Liver (tissue), 9 donors: ENCODE measurements around the gene DLX6. TPM values are rescaled to one million over a fixed set of nuclear protein-coding genes. Genes with fewer than 3 reads are reported as not detected.
A peak's percentile ranks its signal among the peaks of the same experiment; 100 is the strongest.

Source experiments
- DNase-seq: peaks from one replicate; pipeline ENCODE4 v3.0.0-alpha.2; 2017; ENCODE audit warnings: low spot score
- H3K27ac ChIP-seq, 2 donors: one replicate each; pipeline ENCODE4 v1.7.0; 2013; ENCODE audit warnings: inconsistent platforms in 2 of 2, low read length in 2 of 2, control low read depth in 1 of 2, low read depth in 1 of 2, mild to moderate bottlenecking in 1 of 2
- H3K27me3 ChIP-seq, 4 donors: one replicate each; pipeline versions ENCODE4 v1.6.1 to v1.7.0; 2013; ENCODE audit warnings: low read length in 3 of 4, inconsistent platforms in 1 of 4, mild to moderate bottlenecking in 1 of 4, moderate library complexity in 1 of 4; ENCODE audit not compliant: control insufficient read depth in 4 of 4, insufficient read depth in 4 of 4
- H3K36me3 ChIP-seq, 4 donors: one replicate each; pipeline versions ENCODE4 v1.6.1 to v1.7.0; 2013; ENCODE audit warnings: low read length in 3 of 4, mild to moderate bottlenecking in 3 of 4, low read depth in 1 of 4, moderate library complexity in 1 of 4; ENCODE audit not compliant: control insufficient read depth in 4 of 4, insufficient read depth in 3 of 4
- H3K4me1 ChIP-seq, 4 donors: one replicate each; pipeline versions ENCODE4 v1.6.1 to v1.7.0; 2013; ENCODE audit warnings: low read length in 3 of 4, mild to moderate bottlenecking in 3 of 4, moderate library complexity in 1 of 4; ENCODE audit not compliant: control insufficient read depth in 4 of 4, insufficient read depth in 4 of 4
- H3K4me3 ChIP-seq, 3 donors: one replicate each; pipeline versions ENCODE4 v1.6.1 to v1.7.0; 2013; ENCODE audit warnings: low read length in 3 of 3, control low read depth in 1 of 3, low read depth in 1 of 3, mild to moderate bottlenecking in 1 of 3
- H3K9ac ChIP-seq, 2 donors: one replicate each; pipeline ENCODE4 v1.7.0; 2013; ENCODE audit warnings: low read length in 2 of 2, mild to moderate bottlenecking in 2 of 2, moderate library complexity in 2 of 2, control low read depth in 1 of 2, low read depth in 1 of 2
- H3K9me3 ChIP-seq, 4 donors: one replicate each; pipeline versions ENCODE4 v1.6.1 to v1.7.0; 2013; ENCODE audit warnings: low read length in 3 of 4; ENCODE audit not compliant: control insufficient read depth in 4 of 4
- ATF3 ChIP-seq: IDR thresholded peaks from 2 replicates; pipeline ENCODE4 v1.6.1; 2016; ENCODE audit warnings: antibody characterized with exemption
- CTCF ChIP-seq: fragments of 150-350 bp; IDR thresholded peaks from 2 replicates; pipeline ENCODE4 v1.5.1; 2017; ENCODE audit warnings: improper control_type of control experiment, low read depth, low read length; ENCODE audit not compliant: missing input control
- EGR1 ChIP-seq, 2 donors: IDR thresholded peaks; 2 replicates each; pipeline ENCODE4 v1.6.1; 2016 to 2018; ENCODE audit warnings: antibody characterized with exemption in 2 of 2, low read depth in 2 of 2
- FOXA1 ChIP-seq: IDR thresholded peaks from 2 replicates; pipeline ENCODE4 v1.6.1; 2016; ENCODE audit warnings: antibody characterized with exemption
- FOXA2 ChIP-seq: IDR thresholded peaks from 2 replicates; pipeline ENCODE4 v1.6.1; 2016; ENCODE audit warnings: antibody characterized with exemption
- GABPA ChIP-seq, 2 donors: IDR thresholded peaks in 1 of 2; conservative IDR thresholded peaks in 1 of 2; 2 replicates each; pipeline ENCODE4 v1.6.1; 2016; ENCODE audit warnings: antibody characterized with exemption in 2 of 2, mild to moderate bottlenecking in 1 of 2, moderate library complexity in 1 of 2
- HNF4A ChIP-seq, 2 donors: conservative IDR thresholded peaks; 2 replicates each; pipeline ENCODE4 v1.6.1; 2016; ENCODE audit warnings: antibody characterized with exemption in 2 of 2, mild to moderate bottlenecking in 2 of 2
- HNF4G ChIP-seq: IDR thresholded peaks from 2 replicates; pipeline ENCODE4 v1.6.1; 2016; ENCODE audit warnings: antibody characterized with exemption
- JUND ChIP-seq, 2 donors: IDR thresholded peaks; 2 replicates each; pipeline ENCODE4 v1.6.1; 2016; ENCODE audit warnings: antibody characterized with exemption in 2 of 2
- MAX ChIP-seq: IDR thresholded peaks from 2 replicates; pipeline ENCODE4 v1.6.1; 2016; ENCODE audit warnings: antibody characterized with exemption
- NR2F2 ChIP-seq: IDR thresholded peaks from 2 replicates; pipeline ENCODE4 v1.6.1; 2016; ENCODE audit warnings: antibody characterized with exemption
- RAD21 ChIP-seq, 2 donors: IDR thresholded peaks; 2 replicates each; pipeline ENCODE4 v1.6.1; 2016; ENCODE audit warnings: antibody characterized with exemption in 2 of 2, mild to moderate bottlenecking in 2 of 2
- REST ChIP-seq: IDR thresholded peaks from 2 replicates; pipeline ENCODE4 v1.6.1; 2016; ENCODE audit warnings: antibody characterized with exemption, mild to moderate bottlenecking
- RXRA ChIP-seq, 2 donors: IDR thresholded peaks; 2 replicates each; pipeline ENCODE4 v1.6.1; 2017 to 2018; ENCODE audit warnings: antibody characterized with exemption in 2 of 2, mild to moderate bottlenecking in 1 of 2
- SP1 ChIP-seq: IDR thresholded peaks from 2 replicates; pipeline ENCODE4 v1.6.1; 2018; ENCODE audit warnings: antibody characterized with exemption, mild to moderate bottlenecking
- TAF1 ChIP-seq: conservative IDR thresholded peaks from 2 replicates; pipeline ENCODE4 v1.6.1; 2016; ENCODE audit warnings: antibody characterized with exemption, mild to moderate bottlenecking
- YY1 ChIP-seq: IDR thresholded peaks from 2 replicates; pipeline ENCODE4 v1.6.1; 2016; ENCODE audit warnings: antibody characterized with exemption, mild to moderate bottlenecking
- ZBTB33 ChIP-seq: IDR thresholded peaks from 2 replicates; pipeline ENCODE4 v1.6.1; 2016; ENCODE audit warnings: antibody characterized with exemption
- WGBS: extraction: QIAGEN DNeasy Blood & Tissue Kit; methylation state at CpG from one replicate; pipeline ENCODE4 v1.1.7; 2013; 5-methylcytosine and 5-hydroxymethylcytosine counted together
- polyA plus RNA-seq, 2 donors: library from polyadenylated mRNA; stranded (reverse) in 1 of 2; unstranded in 1 of 2; fragments of 200-250 nt in 1 of 2; fragments of >200 nt in 1 of 2; fragmentation: Nextera tagmentation in 1 of 2; extraction: Ambion mirVana in 1 of 2; gene quantifications; one replicate each; pipeline versions ENCODE4 v1.2.1 to v1.2.3, GENCODE V29; 2013 to 2015
- total RNA-seq, 2 donors: library from RNA; depleted of rRNA; stranded (reverse); fragments of >200 nt; gene quantifications; one replicate each; pipeline ENCODE4 v1.2.3, GENCODE V29; 2014
- donor health status: healthy.
- donor health status: healthy.
- donor health status: healthy.
- donor health status: healthy.
- donor health status: healthy.

DLX6 gene
- total and polyA plus RNA-seq, 4 donors = not detected

- TF ChIP-seq ZBTB33 (no peak), CTCF (no peak), GABPA (IDR thresholded peaks at IDR 0.05 in 1 of 2, conservative IDR thresholded peaks at IDR 0.05 in 1 of 2) (no peak)
- peak overlapping the region in 1 of 3 donors; percentile 4 for H3K4me3 ChIP-seq
- no peak overlapping the region for H3K9ac ChIP-seq
- H3K9me3 ChIP-seq = peaks cover 0 to 4% (median under 1%) of the 10 kb centered on the region in 4 donors
- 9% methylated on average over 20 of the region's 20 CpGs for WGBS
- no peak overlapping the region for H3K27ac ChIP-seq
- H3K36me3 ChIP-seq = no peaks in the 10 kb centered on the region
- H3K27me3 ChIP-seq = peaks cover 4 to 54% (median 30%) of the 10 kb centered on the region in 4 donors
- H3K4me1 ChIP-seq = peaks cover 6 to 21% (median 11%) of the 10 kb centered on the region in 4 donors
- DNase-seq = no peak
Observed at GRCh38 chr7:97004247-97005182, 838 bp upstream of the DLX6 start.

GRCh38 chr7:97006055-97006815 is 882 bp downstream of the DLX6 start:
- Histone ChIP-seq H3K4me3 (peak overlapping the region in 1 of 3 donors; percentile 49), H3K36me3 (no peaks in the 10 kb centered on the region), H3K9ac (no peak overlapping the region), H3K27me3 (peaks cover 4 to 61% (median 31%) of the 10 kb centered on the region in 4 donors), H3K4me1 (peaks cover 6 to 21% (median 11%) of the 10 kb centered on the region in 4 donors), H3K9me3 (peaks cover 0 to 4% (median under 1%) of the 10 kb centered on the region in 4 donors), H3K27ac (no peak overlapping the region)
- WGBS = 3% methylated on average over 83 of the region's 83 CpGs
- TF ChIP-seq RXRA (IDR thresholded peaks at IDR 0.05) (no peak), YY1 (no peak), REST (no peak), HNF4G (no peak), RAD21 (IDR thresholded peaks at IDR 0.05) (no peak), TAF1 (no peak), HNF4A (conservative IDR thresholded peaks at IDR 0.05) (no peak), ZBTB33 (no peak), JUND (IDR thresholded peaks at IDR 0.05) (no peak), ATF3 (no peak), GABPA (IDR thresholded peaks at IDR 0.05 in 1 of 2, conservative IDR thresholded peaks at IDR 0.05 in 1 of 2) (no peak), NR2F2 (no peak), MAX (no peak), EGR1 (IDR thresholded peaks at IDR 0.05; ENCODE audit: low read depth in 2 of 2) (no peak), FOXA2 (no peak), SP1 (no peak), FOXA1 (no peak)
- DNase-seq = peak; percentile 33
